Sigmoid colon (tissue), 4 donors: ENCODE data around the gene C11orf24.

Source experiments
- CTCF ChIP-seq, 4 experiments: fragments of 450-650 bp in 3 of 4; fragments of 200-600 bp in 1 of 4; IDR thresholded peaks; one replicate each; pipeline ENCODE4 v1.5.1; 2016 to 2019; ENCODE audit warnings: antibody characterized with exemption in 4 of 4, mild to moderate bottlenecking in 3 of 4, moderate library complexity in 2 of 4
- EP300 ChIP-seq, 4 donors: sonication (generic); formaldehyde crosslinking; IDR thresholded peaks; one replicate each; pipeline ENCODE4 v1.6.1; 2017; ENCODE audit warnings: antibody characterized with exemption in 4 of 4
- POLR2A ChIP-seq, 2 donors: fragments of 450-650 bp; IDR thresholded peaks; one replicate each; pipeline ENCODE4 v1.6.1; 2016; ENCODE audit warnings: antibody characterized with exemption in 2 of 2, mild to moderate bottlenecking in 2 of 2, moderate library complexity in 2 of 2

GRCh38 chr11:68276861-68277260 is 5.1 kb upstream of the C11orf24 start:
- no peak for TF ChIP-seq CTCF (IDR thresholded peaks at IDR 0.05)
- TF ChIP-seq POLR2A (IDR thresholded peaks at IDR 0.05), result no peak
- TF ChIP-seq EP300 (IDR thresholded peaks at IDR 0.05), result no peak
